Body of pancreas (tissue), 4 donors: ENCODE measurements around the gene FAM43A. TPM values are rescaled to one million over a fixed set of nuclear protein-coding genes. Genes with fewer than 3 reads are reported as not detected.

ENCODE experiments used
- ATAC-seq: fragments of 150-250 bp; one replicate; pipeline ENCODE4 v1.9.1; 2016
- DNase-seq, 4 donors: peaks; one replicate each; pipeline ENCODE4 v3.0.0-alpha.2; 2019
- H3K27ac ChIP-seq, 4 donors: fragments of 200-600 bp; sonication (generic); 1 replicate in 3 of 4; 2 replicates in 1 of 4; pipeline versions ENCODE4 v1.5.1 to v1.6.1; 2016 to 2019; ENCODE audit warnings: mild to moderate bottlenecking in 1 of 4, mixed read lengths in 1 of 4, moderate library complexity in 1 of 4
- H3K27me3 ChIP-seq, 2 donors: fragments of 200-600 bp; sonication (generic); one replicate each; pipeline ENCODE4 v1.6.0; 2016; ENCODE audit warnings: mild to moderate bottlenecking in 1 of 2
- H3K36me3 ChIP-seq, 2 donors: fragments of 200-600 bp; sonication (generic); replicated peaks in 1 of 2; 2 replicates each; pipeline ENCODE4 v1.5.1; 2016; ENCODE audit warnings: low read depth in 2 of 2; ENCODE audit not compliant: insufficient read depth in 1 of 2
- H3K4me1 ChIP-seq: fragments of 200-600 bp; sonication (generic); one replicate; pipeline ENCODE4 v1.6.0; 2016
- H3K4me3 ChIP-seq, 2 donors: fragments of 200-600 bp; sonication (generic); 1 replicate in 1 of 2; 2 replicates in 1 of 2; pipeline ENCODE4 v1.5.1; 2016 to 2019
- H3K9me3 ChIP-seq, 3 donors: fragments of 200-600 bp; sonication (generic); 1 replicate in 2 of 3; 2 replicates in 1 of 3; pipeline ENCODE4 v1.5.1; 2016
- POLR2A ChIP-seq, 3 donors: fragments of 450-650 bp; IDR thresholded peaks; one replicate each; pipeline ENCODE4 v1.6.1; 2016; ENCODE audit warnings: antibody characterized with exemption in 3 of 3, mild to moderate bottlenecking in 2 of 3
- WGBS, 2 donors: methylation state at CpG; one replicate each; pipeline ENCODE4 v1.1.5; 2017; 5-methylcytosine and 5-hydroxymethylcytosine counted together
- intact Hi-C: fragments of 100-400 bp; cut with DNase I; formaldehyde crosslinking; loops from one replicate; pipeline ENCODE4 v1.15.1; 2023
- total RNA-seq, 2 donors: library from RNA; depleted of rRNA; stranded (reverse); fragments of >200 nt; gene quantifications; one replicate each; pipeline ENCODE4 v1.1.0, GENCODE V29; 2016
- TF ChIP-seq, protein P1 (sequence below), 7 experiments: fragments of 450-650 bp in 4 of 7; fragments of 200-600 bp in 3 of 7; sonication (generic) in 3 of 7; IDR thresholded peaks; one replicate each; pipeline ENCODE4 v1.5.1; 2016 to 2019; ENCODE audit warnings: antibody characterized with exemption in 7 of 7

Gene FAM43A
- total RNA-seq, 2 donors from 2014 or later, result 5.2 to 5.3 TPM

DNA sequence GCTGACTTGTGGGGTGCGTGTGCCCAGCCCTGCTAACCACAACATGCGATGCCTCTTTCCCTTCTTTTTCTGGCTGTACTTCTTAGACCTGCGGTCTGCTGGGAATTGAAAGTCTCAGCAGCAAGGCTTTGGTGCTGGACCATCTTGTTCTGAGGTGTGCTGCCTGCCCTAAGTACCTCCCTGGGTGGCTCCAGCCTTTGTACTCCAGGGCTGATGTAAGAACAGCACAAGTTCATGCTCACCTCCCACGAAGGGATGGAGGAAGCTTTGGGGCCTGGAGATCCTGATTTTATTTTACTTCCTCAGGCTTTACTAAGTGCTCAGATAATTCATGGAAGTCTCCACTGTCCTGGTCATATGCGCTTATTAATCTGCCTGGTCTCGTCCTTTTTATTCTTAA, 28.9 kb downstream of the FAM43A start:
- Histone ChIP-seq H3K36me3 (no peaks in the 10 kb centered on the region), H3K4me1 (peaks cover 6% of the 10 kb centered on the region), H3K27ac (no peak overlapping the region), H3K9me3 (no peaks in the 10 kb centered on the region), H3K27me3 (no peaks in the 10 kb centered on the region), H3K4me3 (no peak overlapping the region)
- WGBS, 2 donors, result 63 to 64% methylated on average over 6 of the region's 6 CpGs
- no peak for DNase-seq
- TF ChIP-seq POLR2A (IDR thresholded peaks at IDR 0.05), result no peak
- TF ChIP-seq, protein P1, sequence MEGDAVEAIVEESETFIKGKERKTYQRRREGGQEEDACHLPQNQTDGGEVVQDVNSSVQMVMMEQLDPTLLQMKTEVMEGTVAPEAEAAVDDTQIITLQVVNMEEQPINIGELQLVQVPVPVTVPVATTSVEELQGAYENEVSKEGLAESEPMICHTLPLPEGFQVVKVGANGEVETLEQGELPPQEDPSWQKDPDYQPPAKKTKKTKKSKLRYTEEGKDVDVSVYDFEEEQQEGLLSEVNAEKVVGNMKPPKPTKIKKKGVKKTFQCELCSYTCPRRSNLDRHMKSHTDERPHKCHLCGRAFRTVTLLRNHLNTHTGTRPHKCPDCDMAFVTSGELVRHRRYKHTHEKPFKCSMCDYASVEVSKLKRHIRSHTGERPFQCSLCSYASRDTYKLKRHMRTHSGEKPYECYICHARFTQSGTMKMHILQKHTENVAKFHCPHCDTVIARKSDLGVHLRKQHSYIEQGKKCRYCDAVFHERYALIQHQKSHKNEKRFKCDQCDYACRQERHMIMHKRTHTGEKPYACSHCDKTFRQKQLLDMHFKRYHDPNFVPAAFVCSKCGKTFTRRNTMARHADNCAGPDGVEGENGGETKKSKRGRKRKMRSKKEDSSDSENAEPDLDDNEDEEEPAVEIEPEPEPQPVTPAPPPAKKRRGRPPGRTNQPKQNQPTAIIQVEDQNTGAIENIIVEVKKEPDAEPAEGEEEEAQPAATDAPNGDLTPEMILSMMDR (IDR thresholded peaks at IDR 0.05), result no peak
- intact Hi-C loops, result no loop called here
- ATAC-seq, result no peak

DNA sequence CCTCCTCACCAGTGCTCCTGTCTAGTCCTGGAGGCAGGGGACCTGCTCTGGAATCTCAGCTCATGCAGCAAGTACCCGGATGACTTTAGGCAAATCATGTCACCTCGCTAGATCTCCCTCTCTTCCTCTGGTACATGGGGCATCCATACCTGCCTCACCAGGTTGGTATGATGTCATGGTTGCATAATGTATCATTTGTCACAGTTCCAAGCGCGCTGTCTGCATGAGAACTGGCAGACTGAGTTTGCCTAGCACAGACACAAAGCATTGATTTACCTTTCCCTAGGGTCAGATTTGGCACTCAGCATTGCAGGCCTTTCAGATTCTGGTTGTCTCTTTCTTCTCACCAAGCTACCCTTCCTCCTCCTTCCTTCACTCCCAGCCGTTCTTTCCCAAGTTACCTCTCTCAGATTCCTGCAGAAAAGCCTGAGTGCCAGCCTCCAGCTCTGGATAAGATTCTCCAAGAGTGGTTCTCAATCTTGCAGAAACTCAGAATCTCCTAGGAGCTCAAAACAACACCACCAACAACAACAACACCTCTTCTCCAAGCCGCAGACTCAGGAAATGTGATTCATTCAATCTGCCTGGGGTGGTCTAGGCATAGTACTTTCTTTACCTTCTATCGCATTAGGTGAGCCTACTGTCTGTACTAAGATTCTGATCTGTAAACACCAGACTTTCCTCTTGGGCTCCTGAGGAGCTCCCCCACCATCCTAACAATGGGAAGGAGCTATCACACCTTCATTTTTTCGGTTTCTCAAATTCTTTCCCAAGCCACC, 29.5 kb downstream of the FAM43A start:
- ATAC-seq (peak; percentile 68), DNase-seq (peak in 3 of 4 donors; percentile 30 to 47 (median 31))
- Histone ChIP-seq H3K4me3 (no peak overlapping the region), H3K9me3 (no peaks in the 10 kb centered on the region), H3K27me3 (no peaks in the 10 kb centered on the region), H3K4me1 (peaks cover 6% of the 10 kb centered on the region), H3K36me3 (no peaks in the 10 kb centered on the region), H3K27ac (peak overlapping the region in 1 of 4 donors; percentile 43)
- intact Hi-C loops, result no loop called here
- TF ChIP-seq, protein P1 (IDR thresholded peaks at IDR 0.05), result no peak
- TF ChIP-seq POLR2A (IDR thresholded peaks at IDR 0.05), result no peak
- 56 to 62% methylated on average over 8 of the region's 8 CpGs for WGBS, 2 donors

DNA sequence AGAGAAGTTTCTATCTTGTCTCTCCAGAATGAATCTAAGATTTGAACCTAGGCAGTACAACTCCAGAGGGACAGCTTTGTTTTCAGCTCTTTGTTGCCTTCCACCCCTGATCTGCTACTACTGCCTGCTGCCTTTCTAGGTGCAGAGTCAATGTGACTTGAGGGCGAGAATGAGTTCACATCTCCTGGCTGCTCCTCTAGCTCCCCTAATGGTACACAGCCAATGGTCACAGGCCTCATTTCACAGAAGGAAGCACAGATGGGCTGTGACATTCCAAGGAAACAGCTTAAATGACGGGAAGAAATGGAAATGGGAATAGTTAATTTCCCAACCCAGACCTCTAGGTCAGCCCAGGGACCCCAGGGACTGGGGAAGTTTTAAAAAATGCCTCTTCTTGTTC, 32.4 kb downstream of the FAM43A start:
- TF ChIP-seq POLR2A (IDR thresholded peaks at IDR 0.05), result no peak
- TF ChIP-seq, protein P1 (IDR thresholded peaks at IDR 0.05), result no peak
- Histone ChIP-seq H3K4me1 (peaks cover 6% of the 10 kb centered on the region), H3K36me3 (no peaks in the 10 kb centered on the region), H3K27me3 (no peaks in the 10 kb centered on the region), H3K4me3 (no peak overlapping the region), H3K9me3 (no peaks in the 10 kb centered on the region), H3K27ac (no peak overlapping the region)
- DNase-seq (no peak), ATAC-seq (no peak)
- 70 to 83% methylated on average over 2 of the region's 2 CpGs for WGBS, 2 donors
- intact Hi-C loops, result no loop called here

DNA sequence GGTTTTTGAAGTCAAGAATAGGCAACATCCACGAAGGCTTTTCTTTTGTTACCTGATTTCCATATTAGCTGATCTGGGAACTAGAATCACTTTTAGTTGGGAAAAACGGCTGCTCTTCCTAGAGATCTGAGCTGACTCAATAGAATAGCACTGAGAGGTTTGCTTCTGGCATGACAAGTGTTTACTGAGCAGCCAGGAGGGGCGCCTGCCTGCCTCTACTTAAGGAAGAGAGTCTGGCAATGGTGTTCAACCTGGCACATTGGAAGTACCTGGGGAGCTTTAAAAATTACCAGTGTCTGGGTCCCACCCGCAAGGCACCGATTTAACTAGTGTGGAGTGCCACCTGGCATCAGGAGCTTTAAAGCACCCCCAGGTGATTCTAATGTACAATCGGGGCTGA, 34.4 kb downstream of the FAM43A start:
- no peak for TF ChIP-seq POLR2A (IDR thresholded peaks at IDR 0.05)
- TF ChIP-seq, protein P1 (IDR thresholded peaks at IDR 0.05), result no peak
- peaks cover 5% of the 10 kb centered on the region for H3K4me1 ChIP-seq
- H3K27me3 ChIP-seq, result no peaks in the 10 kb centered on the region
- H3K36me3 ChIP-seq, result no peaks in the 10 kb centered on the region
- ATAC-seq, result no peak
- intact Hi-C loops, result no loop called here
- 68 to 70% methylated on average over 6 of the region's 6 CpGs for WGBS, 2 donors
- no peak overlapping the region for H3K4me3 ChIP-seq
- H3K27ac ChIP-seq, result no peak overlapping the region
- DNase-seq, result no peak
- no peaks in the 10 kb centered on the region for H3K9me3 ChIP-seq
